K562 (cell line): Measurements from ENCODE around the gene DSCAM.

Experiments used
- CHD4 ChIP-seq: fragments of 200-600 bp; sonication (generic); IDR thresholded peaks from 3 replicates; pipeline ENCODE4 v1.6.1; 2012; ENCODE audit warnings: low read depth, mild to moderate bottlenecking, mixed read lengths, low read length, inconsistent platforms; ENCODE audit not compliant: insufficient read depth, insufficient replicate concordance, poor library complexity, severe bottlenecking
- EZH2 ChIP-seq: IDR thresholded peaks from 2 replicates; pipeline ENCODE4 v1.6.1; 2012; ENCODE audit warnings: low read depth, mild to moderate bottlenecking, inconsistent platforms, low read length, borderline replicate concordance
- JUND ChIP-seq, 2 experiments: IDR thresholded peaks; 2 replicates in 1 of 2; 3 replicates in 1 of 2; pipeline ENCODE4 v1.6.1; 2011; ENCODE audit warnings: borderline replicate concordance in 2 of 2, low read depth in 2 of 2, low read length in 2 of 2, improper control_type of control experiment in 1 of 2, missing biosample characterization in 1 of 2, missing genetic modification characterization in 1 of 2, missing genetic modification reagents in 1 of 2
- NFIC ChIP-seq: fragments of 450-650 bp; IDR thresholded peaks from 2 replicates; pipeline ENCODE4 v1.6.1; 2017; ENCODE audit warnings: mild to moderate bottlenecking, inconsistent platforms
- POLR2A ChIP-seq: fragments of 450-650 bp; conservative IDR thresholded peaks from 2 replicates; pipeline ENCODE4 v1.6.1; 2016
- SIN3A ChIP-seq, 2 experiments: fragments of 150-350 bp in 1 of 2; IDR thresholded peaks; 2 replicates each; pipeline ENCODE4 v1.6.1; 2011 to 2016; ENCODE audit warnings: borderline replicate concordance in 2 of 2, low read depth in 2 of 2, low read length in 2 of 2, mild to moderate bottlenecking in 2 of 2, moderate library complexity in 2 of 2; ENCODE audit not compliant: control insufficient read depth in 1 of 2
- SMAD1 ChIP-seq: fragments of 150-350 bp; IDR thresholded peaks from 2 replicates; pipeline ENCODE4 v1.6.1; 2014; ENCODE audit warnings: low read length, low read depth; ENCODE audit not compliant: partially characterized antibody
- SMARCC2 ChIP-seq: fragments of 450-650 bp; IDR thresholded peaks from 2 replicates; pipeline ENCODE4 v1.6.1; 2017; ENCODE audit warnings: antibody characterized with exemption, moderate library complexity, mild to moderate bottlenecking, low read depth
- TOE1 ChIP-seq, 2 experiments: fragments of 450-650 bp in 1 of 2; sonication (generic) in 1 of 2; formaldehyde crosslinking in 1 of 2; IDR thresholded peaks; 2 replicates each; pipeline versions ENCODE4 v1.7.1 to v1.8.0; 2016 to 2022; ENCODE audit warnings: borderline replicate concordance in 2 of 2, mild to moderate bottlenecking in 2 of 2, antibody characterized with exemption in 1 of 2, inconsistent platforms in 1 of 2, low read depth in 1 of 2, missing genetic modification reagents in 1 of 2, moderate library complexity in 1 of 2
- TF ChIP-seq, protein P1 (sequence below): sonication (generic); formaldehyde crosslinking; IDR thresholded peaks from 2 replicates; pipeline ENCODE4 v1.9.0; 2022; ENCODE audit warnings: mild to moderate bottlenecking, missing genetic modification reagents
- TF ChIP-seq, protein P2 (sequence below), 3 experiments: IDR thresholded peaks in 2 of 3; conservative IDR thresholded peaks in 1 of 3; 2 replicates each; pipeline ENCODE4 v1.5.1; 2011 to 2012; ENCODE audit warnings: low read length in 3 of 3, mild to moderate bottlenecking in 3 of 3, control low read depth in 2 of 3, improper control_type of control experiment in 1 of 3, inconsistent platforms in 1 of 3, low read depth in 1 of 3, mixed read lengths in 1 of 3, moderate library complexity in 1 of 3; ENCODE audit not compliant: insufficient read depth in 2 of 3

DNA sequence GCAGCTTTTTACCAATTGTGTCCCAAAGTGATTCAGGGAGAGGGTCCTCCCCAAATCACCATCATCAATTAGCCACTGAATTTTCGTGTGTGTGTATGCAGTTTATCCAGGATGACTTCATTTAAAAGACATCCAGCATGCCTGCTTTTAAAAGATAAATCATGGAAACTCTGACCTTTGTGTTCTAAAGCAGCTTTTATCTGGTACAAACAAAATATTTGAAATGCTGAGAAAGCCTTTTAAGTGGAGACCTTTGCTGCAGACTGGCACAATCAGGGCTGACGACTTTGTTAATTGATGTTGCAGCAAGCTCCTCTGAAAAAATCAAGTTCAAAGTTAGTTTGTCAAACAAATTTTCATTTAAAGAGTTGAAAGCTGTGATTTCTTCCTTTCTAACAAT is 875.0 kb downstream of the DSCAM start:
- no peak for TF ChIP-seq SIN3A (IDR thresholded peaks at IDR 0.05; ENCODE audit: borderline replicate concordance in 2 of 2, control insufficient read depth in 1 of 2, low read depth in 2 of 2, low read length in 2 of 2)
- TF ChIP-seq, protein P1, sequence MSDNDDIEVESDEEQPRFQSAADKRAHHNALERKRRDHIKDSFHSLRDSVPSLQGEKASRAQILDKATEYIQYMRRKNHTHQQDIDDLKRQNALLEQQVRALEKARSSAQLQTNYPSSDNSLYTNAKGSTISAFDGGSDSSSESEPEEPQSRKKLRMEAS = no peak
- no peak for TF ChIP-seq POLR2A
- TF ChIP-seq SMARCC2 = no peak
- TF ChIP-seq SMAD1 = no peak
- TF ChIP-seq CHD4 = no peak
- TF ChIP-seq, protein P2, sequence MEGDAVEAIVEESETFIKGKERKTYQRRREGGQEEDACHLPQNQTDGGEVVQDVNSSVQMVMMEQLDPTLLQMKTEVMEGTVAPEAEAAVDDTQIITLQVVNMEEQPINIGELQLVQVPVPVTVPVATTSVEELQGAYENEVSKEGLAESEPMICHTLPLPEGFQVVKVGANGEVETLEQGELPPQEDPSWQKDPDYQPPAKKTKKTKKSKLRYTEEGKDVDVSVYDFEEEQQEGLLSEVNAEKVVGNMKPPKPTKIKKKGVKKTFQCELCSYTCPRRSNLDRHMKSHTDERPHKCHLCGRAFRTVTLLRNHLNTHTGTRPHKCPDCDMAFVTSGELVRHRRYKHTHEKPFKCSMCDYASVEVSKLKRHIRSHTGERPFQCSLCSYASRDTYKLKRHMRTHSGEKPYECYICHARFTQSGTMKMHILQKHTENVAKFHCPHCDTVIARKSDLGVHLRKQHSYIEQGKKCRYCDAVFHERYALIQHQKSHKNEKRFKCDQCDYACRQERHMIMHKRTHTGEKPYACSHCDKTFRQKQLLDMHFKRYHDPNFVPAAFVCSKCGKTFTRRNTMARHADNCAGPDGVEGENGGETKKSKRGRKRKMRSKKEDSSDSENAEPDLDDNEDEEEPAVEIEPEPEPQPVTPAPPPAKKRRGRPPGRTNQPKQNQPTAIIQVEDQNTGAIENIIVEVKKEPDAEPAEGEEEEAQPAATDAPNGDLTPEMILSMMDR (IDR thresholded peaks at IDR 0.05 in 2 of 3, conservative IDR thresholded peaks at IDR 0.05 in 1 of 3; ENCODE audit: insufficient read depth in 2 of 3, low read depth in 1 of 3, low read length in 3 of 3) = no peak
- no peak for TF ChIP-seq TOE1 (IDR thresholded peaks at IDR 0.05; ENCODE audit: borderline replicate concordance)
- no peak for TF ChIP-seq TOE1 (CRISPR knock-in tag; IDR thresholded peaks at IDR 0.05; ENCODE audit: borderline replicate concordance, low read depth)
- TF ChIP-seq NFIC = no peak
- no peak for TF ChIP-seq JUND (IDR thresholded peaks at IDR 0.05; ENCODE audit: borderline replicate concordance, low read depth, low read length)
- TF ChIP-seq JUND (tag; IDR thresholded peaks at IDR 0.05; ENCODE audit: borderline replicate concordance, low read depth, low read length) = no peak
- TF ChIP-seq EZH2 = no peak
